HG03442 (cell line): ENCODE results near the gene CFAP161.

Experiments
- ATAC-seq: cut with Tn5 transposase; IDR thresholded peaks from one replicate; pipeline ENCODE4 v1.9.1; 2021; ENCODE audit warnings: mild to moderate bottlenecking, moderate library complexity; ENCODE audit not compliant: unreplicated experiment

CFAP161 gene, protein sequence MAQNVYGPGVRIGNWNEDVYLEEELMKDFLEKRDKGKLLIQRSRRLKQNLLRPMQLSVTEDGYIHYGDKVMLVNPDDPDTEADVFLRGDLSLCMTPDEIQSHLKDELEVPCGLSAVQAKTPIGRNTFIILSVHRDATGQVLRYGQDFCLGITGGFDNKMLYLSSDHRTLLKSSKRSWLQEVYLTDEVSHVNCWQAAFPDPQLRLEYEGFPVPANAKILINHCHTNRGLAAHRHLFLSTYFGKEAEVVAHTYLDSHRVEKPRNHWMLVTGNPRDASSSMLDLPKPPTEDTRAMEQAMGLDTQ

DNA sequence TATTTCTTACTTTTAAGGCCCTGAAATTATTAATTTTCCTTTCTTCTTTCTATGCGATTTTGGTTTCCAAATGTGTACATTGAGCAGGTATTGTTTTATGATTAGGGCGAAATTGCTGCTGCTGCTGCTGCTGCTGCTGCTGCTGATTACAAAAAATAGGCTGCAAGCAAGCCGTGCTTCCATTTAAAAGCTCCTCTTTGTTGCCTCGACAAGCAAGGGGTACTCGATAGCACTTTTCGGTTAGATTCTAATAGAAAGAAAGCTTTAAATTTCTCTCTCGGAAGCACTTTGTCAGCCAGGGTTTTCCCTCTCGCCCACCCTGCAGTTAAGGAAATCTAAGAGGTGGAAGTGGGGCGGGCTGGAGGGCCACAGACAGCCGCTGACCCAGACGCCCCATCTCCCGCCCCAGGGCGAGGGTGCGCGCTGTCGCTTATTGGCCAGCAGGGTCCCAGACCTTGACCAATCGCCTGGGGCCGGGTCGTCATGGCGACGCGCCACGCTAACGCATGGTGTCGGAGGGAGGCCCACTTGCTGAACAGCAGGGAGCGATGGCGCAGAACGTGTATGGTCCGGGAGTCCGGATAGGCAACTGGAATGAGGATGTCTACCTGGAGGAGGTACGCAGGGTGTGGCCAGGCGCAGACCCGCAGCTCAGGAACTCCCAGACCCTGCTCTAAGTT is at the start of gene CFAP161:
CFAP161 (plus strand) TSS at position 489 of the 680 bp plus-strand sequence; CDS start at position 549, 60 bp downstream.
- ATAC-seq, result no peak

DNA sequence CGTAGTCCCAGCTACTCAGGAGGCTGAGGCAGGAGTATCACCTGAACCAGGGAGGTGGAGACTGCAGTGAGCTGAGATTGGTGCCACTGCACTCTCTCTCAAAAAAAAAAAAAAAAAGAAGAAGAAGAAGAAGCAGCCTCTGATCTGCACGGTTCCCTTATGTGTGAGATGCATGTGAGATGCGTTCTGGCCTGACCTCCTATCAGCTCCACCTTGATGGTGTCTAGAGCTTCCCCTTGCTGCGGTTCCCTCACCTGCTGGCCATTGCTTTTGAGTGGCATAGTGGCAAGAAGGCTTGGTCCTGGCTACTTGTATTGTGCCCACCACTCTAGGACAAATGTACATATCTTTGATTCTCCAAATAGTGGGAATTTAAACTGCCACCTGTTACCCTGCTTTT is 49.4 kb upstream of the CFAP161 start:
- no peak for ATAC-seq

DNA sequence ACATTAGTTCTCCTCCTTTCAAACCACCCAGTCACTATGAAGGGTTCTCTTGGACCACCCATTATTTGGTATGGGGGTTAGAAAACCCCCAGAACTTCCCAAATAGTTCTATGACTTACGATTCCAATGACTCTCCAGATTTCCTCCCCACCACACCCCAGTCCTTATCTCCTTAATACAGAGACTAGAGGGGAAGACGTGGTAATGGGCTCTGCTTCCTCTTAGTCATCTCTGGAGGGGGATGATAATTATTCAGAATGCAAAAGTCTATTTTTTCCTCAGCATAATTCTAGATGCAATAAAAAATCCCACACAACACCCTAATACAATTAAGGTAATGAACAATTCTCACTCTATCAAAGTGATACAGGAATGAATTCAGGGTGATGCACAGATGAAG is 48.9 kb upstream of the CFAP161 start:
- ATAC-seq, result no peak

DNA sequence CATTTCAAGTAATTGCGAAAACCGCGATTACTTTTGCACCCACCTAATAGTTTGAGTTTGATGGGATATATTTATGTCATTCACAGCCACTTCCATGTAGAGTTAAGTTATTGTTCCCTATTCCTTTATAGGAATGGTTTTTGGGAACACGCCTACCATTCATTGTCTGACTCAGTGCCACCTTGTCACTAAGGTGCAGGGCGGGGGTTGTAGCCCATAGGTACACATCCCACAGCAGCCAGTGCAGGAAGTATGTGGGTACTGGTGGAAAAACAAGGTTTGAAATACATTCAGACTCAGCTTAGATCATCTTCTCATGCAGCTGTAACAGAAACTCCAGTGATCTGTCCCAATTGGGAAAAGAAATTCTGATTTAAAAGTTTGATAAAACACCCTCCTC is 48.2 kb upstream of the CFAP161 start:
- ATAC-seq, result no peak

DNA sequence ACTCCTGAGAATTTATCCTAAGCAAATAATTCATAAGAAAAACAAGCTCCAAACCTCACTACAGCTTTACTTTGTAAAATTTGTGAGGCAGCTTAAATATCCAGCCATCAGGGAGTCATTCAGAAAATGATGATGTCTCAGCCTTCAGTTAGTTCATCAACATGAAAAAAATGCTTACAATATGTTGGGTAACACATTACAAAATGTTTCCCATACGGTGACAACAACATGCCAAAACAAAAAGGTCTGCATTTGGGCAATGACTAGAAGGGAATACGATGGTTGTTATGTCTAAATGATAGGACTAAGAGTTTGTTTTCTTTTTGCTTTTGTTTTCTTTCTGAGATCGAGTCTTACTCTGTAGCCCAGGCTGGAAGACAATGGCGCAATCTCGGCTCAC is 47.0 kb upstream of the CFAP161 start:
- no peak for ATAC-seq

DNA sequence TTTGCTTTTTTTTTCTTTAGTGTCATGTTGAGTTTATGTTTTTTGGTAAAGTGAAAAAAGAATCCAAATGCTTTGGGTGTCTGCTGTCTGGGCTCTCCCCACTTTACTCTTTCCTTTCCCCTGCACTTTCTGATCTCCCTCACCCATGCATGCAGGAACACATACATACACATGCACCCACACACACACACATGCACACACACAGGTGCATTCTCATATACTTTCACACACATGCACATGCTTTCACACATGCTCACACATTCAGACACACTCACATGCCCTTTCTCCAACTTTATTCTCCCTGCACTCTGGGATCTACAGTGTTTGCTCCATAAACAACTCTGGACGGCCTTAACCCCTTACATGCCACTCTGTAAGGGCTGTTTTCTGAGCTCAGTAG is 46.4 kb upstream of the CFAP161 start:
- no peak for ATAC-seq

DNA sequence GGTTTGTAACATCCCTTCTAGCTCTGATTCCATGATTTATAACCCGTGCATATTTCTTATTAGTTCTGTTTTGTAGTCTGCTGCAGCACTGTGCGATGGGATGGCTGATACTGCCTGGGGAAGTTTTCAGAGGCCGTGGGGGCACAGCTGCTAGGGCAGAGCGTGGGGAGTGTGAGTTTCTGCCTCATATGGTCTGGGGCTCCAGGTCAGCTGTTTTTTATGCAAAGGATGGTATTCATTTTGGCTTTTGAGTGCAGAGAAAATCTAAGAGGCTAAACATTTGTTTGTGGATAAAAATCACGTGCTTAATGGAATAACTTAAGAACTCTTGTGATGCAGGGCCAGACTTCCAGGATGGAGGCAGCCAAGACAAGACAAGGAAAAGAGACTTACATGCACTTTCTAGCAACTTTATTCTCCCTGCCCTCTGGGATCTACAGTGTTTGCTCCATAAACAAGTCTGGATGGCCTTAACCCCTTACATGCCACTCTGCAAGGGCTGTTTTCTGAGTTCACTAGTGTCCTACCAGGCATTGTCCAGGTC is 45.5 kb upstream of the CFAP161 start:
- no peak for ATAC-seq

DNA sequence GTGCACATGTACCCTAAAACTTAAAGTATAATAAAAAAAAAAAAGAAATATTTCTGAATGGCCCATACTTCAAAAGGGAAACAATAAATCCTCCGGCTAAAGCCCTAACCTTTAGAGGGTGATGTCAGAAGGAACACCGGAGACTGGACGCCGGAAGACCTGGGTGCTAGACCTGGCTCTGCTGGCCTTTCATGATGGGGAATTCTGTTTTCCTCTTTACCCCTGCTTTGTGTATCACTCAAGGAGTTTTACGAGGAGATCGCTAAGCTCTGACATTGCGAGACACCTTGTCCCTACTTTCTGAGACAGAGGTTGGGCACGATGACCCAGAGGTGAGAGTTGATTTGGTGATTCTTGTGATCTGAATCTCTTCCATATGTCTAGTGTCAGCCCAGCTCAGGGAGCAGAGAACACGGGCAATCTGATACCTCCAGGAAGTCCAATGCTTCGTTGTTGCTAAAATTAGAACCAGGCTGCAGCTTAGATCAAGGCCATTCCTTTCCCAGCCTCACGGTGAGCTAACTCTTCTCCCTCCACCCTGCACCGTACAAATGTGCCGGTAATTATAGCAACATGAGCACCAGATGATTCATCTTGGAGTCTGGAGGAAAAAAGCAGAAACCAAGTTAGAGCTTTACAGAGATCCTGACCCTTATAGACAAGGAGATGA is 42.0 kb upstream of the CFAP161 start:
- ATAC-seq, result no peak

DNA sequence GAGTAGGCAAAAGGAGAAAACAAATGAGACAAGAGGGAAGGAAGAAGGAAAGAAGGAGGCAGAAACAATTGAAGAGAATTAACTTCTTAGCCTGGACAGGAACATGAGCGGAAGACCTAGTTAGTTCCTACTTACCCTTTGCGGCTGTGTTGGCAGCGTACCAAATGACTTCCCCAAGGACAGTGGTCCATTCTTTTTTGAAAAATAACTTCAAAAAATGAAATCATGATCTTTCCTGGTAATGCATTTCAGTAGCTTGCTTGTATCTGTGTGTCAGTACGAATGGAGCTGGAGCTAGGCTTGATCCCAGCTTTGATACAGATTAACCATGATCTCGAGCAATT is 41.5 kb upstream of the CFAP161 start:
- no peak for ATAC-seq

DNA sequence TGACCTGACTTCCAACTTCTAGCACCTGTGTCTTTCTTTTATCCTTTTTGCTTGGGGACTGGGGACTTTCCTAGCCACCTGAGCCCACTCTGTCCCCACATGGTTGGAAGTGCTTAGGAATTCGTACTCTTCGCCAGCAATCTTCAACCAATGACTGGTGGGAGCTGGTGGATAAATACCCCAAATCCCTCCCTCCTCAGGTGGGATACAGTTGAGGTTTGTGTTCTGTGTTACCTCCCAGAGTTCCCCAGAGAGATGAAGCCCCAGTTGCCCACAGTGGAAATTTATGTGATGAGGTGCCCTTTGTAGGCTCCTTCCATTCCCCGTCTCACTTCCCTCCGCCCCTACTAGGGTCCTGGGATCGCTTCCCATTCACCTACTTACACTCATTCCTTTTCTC is 40.1 kb upstream of the CFAP161 start:
- ATAC-seq, result no peak

DNA sequence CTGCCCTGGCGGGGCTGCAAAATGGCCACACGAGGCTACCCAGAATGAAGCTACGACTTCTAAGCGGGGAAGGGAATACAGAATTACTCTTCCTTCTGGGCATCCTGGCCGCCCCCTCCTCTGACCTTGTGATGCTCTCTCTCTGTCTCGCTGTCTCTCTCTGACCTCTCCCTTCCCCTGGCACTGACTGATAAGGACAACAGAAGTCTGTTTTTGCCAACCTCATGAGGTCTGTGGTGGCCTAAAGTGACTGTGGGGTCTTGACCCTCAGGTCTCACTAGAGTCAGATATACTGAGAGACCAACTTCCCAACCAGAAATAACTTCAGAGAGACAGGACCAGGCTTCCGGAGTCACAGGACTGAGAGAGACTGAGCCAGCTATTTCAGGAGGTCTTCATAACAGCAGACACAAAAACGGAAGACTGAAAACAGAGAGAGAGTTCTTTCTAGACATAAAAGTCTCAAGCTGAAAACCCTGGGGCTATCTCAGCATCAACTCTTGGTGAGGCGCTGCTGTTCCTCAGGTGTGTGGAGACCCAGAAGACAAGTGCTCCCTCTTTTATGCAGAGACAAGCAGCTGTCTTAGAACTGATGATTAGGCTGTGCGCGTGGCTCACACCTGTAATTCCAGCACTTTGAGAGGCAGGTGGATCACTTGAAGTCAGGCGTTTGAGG is 38.2 kb upstream of the CFAP161 start:
- no peak for ATAC-seq

DNA sequence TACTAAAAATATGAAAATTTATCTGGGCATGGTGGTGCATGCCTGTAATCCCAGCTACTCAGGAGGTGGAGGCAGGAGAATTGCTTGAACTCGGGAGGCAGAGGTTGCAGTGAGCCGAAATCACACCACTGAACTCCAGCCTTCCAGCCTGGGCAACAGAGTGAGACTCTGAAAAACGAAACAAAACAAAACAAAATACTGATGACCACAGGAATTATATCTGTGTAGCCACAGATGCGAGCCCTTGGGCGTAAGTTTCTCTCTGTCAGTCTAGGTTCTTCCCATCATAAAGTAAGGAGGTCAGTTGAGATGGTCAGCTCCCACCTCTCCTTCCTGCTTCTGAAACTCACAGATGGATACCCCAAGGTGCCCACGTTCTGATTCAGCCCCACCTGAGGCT is 37.7 kb upstream of the CFAP161 start:
- ATAC-seq, result no peak

DNA sequence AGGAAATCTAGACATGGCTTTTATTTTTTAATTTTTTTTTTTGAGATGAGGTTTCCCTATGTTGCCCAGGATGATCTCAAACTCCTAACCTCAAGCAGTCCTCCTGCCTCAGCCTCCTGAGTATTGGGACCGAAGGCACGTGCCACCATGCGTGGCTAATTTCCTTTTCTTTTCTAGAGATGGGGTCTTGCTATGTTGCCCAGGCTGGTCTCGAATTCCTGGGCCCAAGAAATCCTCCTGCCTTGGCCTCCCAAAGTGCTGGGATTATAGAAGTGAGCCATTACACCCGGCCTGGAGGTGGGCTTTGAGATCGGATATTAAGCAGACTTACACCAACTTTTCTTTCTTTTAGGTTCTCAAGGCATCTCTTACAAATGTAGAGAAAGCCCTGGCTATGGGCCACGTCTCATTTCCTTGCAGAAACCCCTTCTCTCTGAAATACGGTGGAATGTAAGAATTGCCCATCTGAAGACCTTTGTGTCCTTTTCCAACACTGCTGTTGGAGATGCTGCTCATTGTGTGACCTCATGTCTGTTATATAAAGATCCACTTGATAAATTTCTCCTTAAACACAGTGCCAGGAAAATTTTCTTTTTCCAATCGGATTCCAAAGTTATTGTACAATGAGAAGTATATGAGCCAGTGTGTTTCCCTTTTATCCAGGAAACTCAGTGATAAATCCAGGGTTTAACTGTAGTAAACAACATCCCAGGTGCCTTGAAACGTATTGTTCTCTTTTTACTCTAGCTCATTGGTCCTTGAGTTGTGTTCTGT is 36.8 kb upstream of the CFAP161 start:
- ATAC-seq, result no peak

DNA sequence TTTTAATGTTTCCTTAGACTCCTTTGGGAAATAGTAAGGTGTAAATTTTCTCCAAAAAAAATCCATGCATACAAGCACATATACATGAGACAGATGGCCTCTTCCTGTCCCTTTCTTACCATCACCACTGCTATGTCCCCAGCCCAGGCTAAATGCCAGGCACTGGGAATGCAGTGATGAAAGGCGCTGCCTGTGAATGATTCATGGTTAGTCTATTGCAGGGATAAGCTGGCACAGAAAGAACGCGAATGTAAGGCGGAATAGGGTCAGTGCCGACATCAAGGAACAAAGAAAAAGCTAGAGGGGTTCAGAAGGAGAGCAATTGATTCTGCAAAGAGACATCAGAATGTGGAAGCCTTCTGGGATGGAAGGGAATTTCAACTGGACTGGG is 36.2 kb upstream of the CFAP161 start:
- ATAC-seq, result no peak

DNA sequence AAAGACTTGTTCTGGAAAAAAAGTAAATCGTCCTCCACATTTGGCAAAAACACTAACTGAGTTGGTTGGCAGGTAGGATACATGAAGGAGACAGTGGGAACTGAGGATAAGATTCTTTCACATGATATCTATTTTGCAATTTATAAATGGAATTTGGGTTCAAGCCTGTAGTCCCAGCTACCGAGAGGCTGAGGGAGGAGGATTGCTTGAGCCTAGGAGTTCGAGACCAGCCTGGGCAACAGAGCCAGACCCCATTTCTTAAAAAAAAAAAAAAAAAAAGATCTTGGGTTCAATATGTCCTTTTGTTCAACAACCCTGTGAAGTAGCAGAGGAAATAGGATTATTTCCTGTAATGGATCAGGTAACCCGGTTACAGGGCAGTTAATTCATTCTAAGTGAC is 35.7 kb upstream of the CFAP161 start:
- no peak for ATAC-seq

DNA sequence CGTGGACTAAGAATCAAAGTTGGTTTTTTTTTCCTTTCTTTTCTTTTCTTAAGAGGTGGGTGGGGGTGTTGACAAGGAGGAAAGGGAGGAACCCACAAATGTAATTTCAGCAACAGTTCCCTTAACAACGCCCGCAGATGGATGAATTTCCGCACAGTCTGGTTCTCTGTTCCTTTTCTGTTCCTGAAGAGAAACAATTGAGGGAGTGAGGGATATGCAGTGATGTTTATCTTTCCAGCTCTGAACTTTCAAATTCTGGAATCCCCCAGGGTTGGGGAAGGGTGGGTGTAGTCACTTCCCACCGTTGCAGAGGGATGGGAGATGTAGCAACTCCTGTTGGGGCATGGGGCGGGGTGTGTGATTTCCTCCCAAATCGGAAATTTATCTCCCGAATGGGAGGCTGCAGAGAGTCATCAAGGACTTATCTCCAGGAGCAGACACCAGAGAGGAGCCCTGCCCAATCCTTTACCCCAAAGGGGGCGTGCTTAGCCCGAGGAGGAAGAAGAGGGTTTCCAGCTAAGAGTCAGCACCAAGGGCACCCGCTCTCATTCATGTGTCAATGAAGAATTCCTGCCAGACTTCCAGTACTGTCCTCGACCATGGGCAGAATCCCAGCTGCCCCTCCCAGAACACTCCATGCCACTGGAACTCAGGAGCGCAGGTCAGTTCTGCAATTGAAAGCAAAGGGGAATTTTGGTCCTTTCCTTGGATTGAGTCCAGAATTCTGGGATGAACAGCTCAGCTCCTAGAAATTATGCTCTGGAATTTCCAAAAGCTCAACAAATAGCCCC is 35.0 kb upstream of the CFAP161 start:
- ATAC-seq, result no peak

DNA sequence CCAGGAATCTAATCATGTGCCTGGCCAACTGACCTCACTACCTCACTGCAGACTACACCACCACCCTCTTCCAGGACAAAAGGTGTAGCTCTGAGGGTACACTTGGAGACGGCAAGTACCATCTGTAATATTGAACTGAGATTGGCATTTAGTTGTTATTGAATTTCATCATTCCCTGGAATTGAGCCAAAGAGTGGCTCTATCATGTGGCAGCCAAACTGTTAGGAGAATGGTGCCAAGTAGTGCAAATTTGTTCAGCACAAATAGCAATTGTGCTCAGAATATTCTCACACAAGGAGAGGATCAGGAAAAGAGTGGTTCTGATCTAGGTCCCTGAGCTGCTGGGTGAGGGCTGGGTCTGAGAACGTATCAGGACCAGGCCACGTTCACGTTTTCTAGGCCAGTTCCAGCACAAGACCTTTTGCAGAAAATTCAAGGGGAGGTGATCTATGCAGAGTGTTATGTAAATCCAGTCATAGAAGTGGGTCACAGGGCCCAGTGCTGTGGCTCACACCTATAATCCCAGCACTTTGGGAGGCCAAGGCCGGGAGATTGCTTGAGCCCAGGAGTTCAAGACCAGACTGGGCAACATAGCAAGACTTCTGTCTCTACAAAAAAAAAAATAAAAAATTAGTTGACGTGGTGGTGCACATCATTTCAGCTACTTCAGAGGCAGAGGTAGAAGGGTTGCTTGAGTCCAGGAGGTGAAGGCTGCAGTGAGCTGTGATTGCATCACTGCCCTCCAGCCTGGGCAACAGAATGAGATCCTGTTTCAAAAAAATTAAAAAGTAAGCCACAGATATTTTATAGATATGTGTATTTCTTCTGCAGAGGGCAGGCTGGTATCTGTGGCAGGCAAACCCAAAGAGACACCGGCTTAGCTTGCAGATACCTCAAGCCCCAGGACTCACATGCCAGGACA is 31.9 kb upstream of the CFAP161 start:
- ATAC-seq, result no peak

DNA sequence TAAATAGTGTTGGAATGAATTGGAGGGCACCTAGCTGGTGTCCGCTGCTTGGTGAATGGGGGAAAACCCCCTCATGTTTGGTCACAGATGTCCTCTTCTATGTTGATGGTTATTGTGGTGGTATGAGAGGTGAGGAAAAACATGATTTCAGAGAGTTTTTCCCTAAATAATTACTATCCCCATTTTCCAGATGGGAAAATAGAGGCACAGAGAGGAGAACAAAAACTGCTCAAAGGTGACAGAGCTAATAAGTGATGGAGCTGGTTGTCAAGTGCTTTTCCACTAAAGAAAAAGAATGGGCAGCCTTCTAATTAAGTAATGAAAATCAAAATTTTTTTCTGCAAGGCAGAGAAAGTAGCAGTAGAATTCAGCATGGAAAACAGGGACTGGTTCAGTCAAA is 30.2 kb upstream of the CFAP161 start:
- no peak for ATAC-seq

DNA sequence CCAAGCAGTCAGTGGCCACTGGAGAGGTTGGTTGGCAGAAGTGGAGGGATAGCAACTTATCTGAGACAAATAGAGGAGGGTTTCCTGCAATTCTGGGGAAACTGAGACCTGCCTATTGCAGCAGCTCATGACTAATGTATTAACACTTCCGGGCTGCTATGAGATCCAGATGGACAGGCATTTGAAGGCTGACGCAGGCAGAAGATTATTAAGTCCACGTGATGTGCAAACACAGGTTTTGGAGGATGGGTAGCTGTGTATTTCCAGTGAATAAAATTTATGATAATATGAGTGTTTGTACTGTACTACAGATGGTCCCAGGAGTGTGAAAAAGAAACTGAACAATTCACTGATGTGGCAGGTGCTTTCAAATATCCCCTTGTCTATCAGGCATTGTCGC is 28.5 kb upstream of the CFAP161 start:
- no peak for ATAC-seq
